Hepatocyte (in vitro differentiated cells): ENCODE data around the gene SMIM10L2A. TPM values are rescaled to one million over a fixed set of nuclear protein-coding genes. Genes with fewer than 3 reads are reported as not detected.

Experiments used
- DNase-seq: peaks from one replicate; pipeline ENCODE4 v3.0.0-alpha.2; 2016; ENCODE audit warnings: low spot score
- H2AFZ ChIP-seq: fragments of 200-600 bp; sonication (generic); 2 replicates; pipeline ENCODE4 v1.6.0; 2016; ENCODE audit warnings: antibody characterized with exemption, mild to moderate bottlenecking
- H3K27ac ChIP-seq: fragments of 200-600 bp; sonication (generic); 2 replicates; pipeline ENCODE4 v1.5.1; 2016; ENCODE audit warnings: mild to moderate bottlenecking
- H3K27me3 ChIP-seq: fragments of 200-600 bp; sonication (generic); 2 replicates; pipeline ENCODE4 v1.6.1; 2016
- H3K36me3 ChIP-seq: fragments of 200-600 bp; sonication (generic); replicated peaks from 2 replicates; pipeline ENCODE4 v1.5.1; 2016; ENCODE audit warnings: low read depth; ENCODE audit not compliant: insufficient read depth
- H3K4me1 ChIP-seq: fragments of 200-600 bp; sonication (generic); 2 replicates; pipeline ENCODE4 v1.5.1; 2016; ENCODE audit warnings: mild to moderate bottlenecking, moderate library complexity; ENCODE audit not compliant: insufficient read depth
- H3K4me2 ChIP-seq: fragments of 200-600 bp; sonication (generic); 2 replicates; pipeline ENCODE4 v1.6.0; 2016
- H3K4me3 ChIP-seq: fragments of 200-600 bp; sonication (generic); 2 replicates; pipeline ENCODE4 v1.5.1; 2016; ENCODE audit warnings: mild to moderate bottlenecking
- H3K79me2 ChIP-seq: fragments of 200-600 bp; sonication (generic); 2 replicates; pipeline ENCODE4 v1.6.0; 2017; ENCODE audit warnings: mild to moderate bottlenecking
- H3K9me2 ChIP-seq: fragments of 200-600 bp; sonication (generic); replicated peaks from 2 replicates; pipeline ENCODE4 v1.6.0; 2017; ENCODE audit warnings: mild to moderate bottlenecking; ENCODE audit not compliant: insufficient read depth
- H3K9me3 ChIP-seq: fragments of 200-600 bp; sonication (generic); 2 replicates; pipeline ENCODE4 v1.5.1; 2016; ENCODE audit warnings: low read depth, mild to moderate bottlenecking
- H4K20me1 ChIP-seq: fragments of 200-600 bp; sonication (generic); 2 replicates; pipeline ENCODE4 v1.6.0; 2016; ENCODE audit warnings: mild to moderate bottlenecking; ENCODE audit not compliant: insufficient read depth, poor library complexity, severe bottlenecking
- CTCF ChIP-seq: fragments of 200-600 bp; sonication (generic); IDR thresholded peaks from 2 replicates; pipeline ENCODE4 v1.5.1; 2016; ENCODE audit warnings: antibody characterized with exemption, mild to moderate bottlenecking; ENCODE audit not compliant: poor library complexity
- EZH2 ChIP-seq: fragments of 200-600 bp; sonication (generic); IDR thresholded peaks from 2 replicates; pipeline ENCODE4 v1.6.1; 2016; ENCODE audit warnings: antibody characterized with exemption, mild to moderate bottlenecking, borderline replicate concordance
- EZH2phosphoT487 ChIP-seq: fragments of 200-600 bp; sonication (generic); IDR thresholded peaks from one replicate; pipeline ENCODE4 v1.6.1; 2018; ENCODE audit warnings: antibody characterized with exemption, mild to moderate bottlenecking, low read depth, moderate library complexity; ENCODE audit not compliant: unreplicated experiment, severe bottlenecking
- WGBS: methylation state at CpG from one replicate; pipeline ENCODE4 v1.1.6; 2016; ENCODE audit warnings: low lambda C conversion rate; ENCODE audit errors: missing lambda C conversion rate; 5-methylcytosine and 5-hydroxymethylcytosine counted together
- polyA plus RNA-seq: library from polyadenylated mRNA; unstranded; fragments of >200 nt; fragmentation: Nextera tagmentation; extraction: Ambion mirVana; gene quantifications from 2 replicates; pipeline ENCODE4 v1.2.1, GENCODE V29; 2016
- total RNA-seq: library from RNA; depleted of rRNA; stranded (reverse); fragments of >200 nt; gene quantifications from 2 replicates; pipeline ENCODE4 v1.2.3, GENCODE V29; 2014

SMIM10L2A gene
- total and polyA plus RNA-seq, 2 experiments from 2014 or later, result 5.0 to 7.0 TPM

GRCh38 chrX:135433531-135434257 is 11.9 kb downstream of the SMIM10L2A start:
- 96% methylated on average over 32 of the region's 37 CpGs for WGBS
- H3K27me3 ChIP-seq, result no peaks in the 10 kb centered on the region
- no peak for DNase-seq
- no peak overlapping the region for H3K27ac ChIP-seq
- H3K9me2 ChIP-seq, result no peaks in the 10 kb centered on the region
- H3K4me3 ChIP-seq, result no peak overlapping the region
- no peaks in the 10 kb centered on the region for H3K4me1 ChIP-seq
- TF ChIP-seq EZH2phosphoT487 (no peak), CTCF (no peak), EZH2 (no peak)
- no peak overlapping the region for H3K4me2 ChIP-seq
- H2AFZ ChIP-seq, result no peak overlapping the region
- no peaks in the 10 kb centered on the region for H3K79me2 ChIP-seq
- no peaks in the 10 kb centered on the region for H4K20me1 ChIP-seq
- no peaks in the 10 kb centered on the region for H3K36me3 ChIP-seq
- H3K9me3 ChIP-seq, result no peaks in the 10 kb centered on the region

DNA sequence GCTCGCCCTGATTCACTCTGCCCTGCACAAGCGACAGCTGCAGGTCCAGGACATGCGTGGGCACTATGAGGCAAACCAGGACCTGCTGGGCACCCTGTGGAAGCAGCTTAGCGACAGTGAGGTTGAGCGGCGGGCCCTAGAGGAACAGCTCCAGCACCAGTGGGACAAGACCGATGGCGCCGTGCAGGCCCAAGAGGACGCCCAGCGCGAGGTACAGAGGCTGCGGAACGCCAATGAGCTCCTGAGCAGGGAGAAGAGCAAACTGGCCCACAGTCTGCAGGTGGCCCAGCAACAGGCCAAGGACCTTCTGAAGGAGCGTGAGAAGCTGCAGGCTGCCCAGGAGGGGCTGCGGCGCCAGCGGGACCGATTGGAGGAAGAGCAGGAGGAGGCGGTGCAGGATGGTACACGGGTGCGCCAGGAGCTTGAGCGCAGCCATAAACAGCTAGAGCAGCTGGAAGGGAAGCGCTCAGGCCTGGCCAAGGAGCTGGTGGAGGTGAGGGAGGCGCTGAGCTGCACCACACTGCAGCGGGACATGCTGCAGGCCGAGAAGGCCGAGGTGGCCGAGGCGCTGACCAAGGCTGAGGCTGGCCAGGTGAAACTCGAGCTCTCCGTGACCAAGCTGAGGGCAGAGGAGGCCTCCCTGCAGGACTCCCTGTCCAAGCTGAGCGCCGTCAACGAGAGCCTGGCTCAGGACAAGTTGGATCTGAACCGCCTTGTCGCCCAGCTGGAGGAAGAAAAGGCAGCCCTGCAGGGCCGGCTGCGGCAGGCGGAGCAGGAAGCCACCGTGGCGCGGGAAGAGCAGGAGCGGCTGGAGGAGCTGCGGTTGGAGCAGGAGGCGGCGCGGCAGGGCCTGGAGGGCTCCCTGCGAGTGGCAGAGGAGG is 12.8 kb downstream of the SMIM10L2A start:
- Histone ChIP-seq H3K4me1 (no peaks in the 10 kb centered on the region), H3K27me3 (no peaks in the 10 kb centered on the region), H3K9me3 (no peaks in the 10 kb centered on the region), H3K9me2 (no peaks in the 10 kb centered on the region), H3K36me3 (no peaks in the 10 kb centered on the region), H3K27ac (no peak overlapping the region), H4K20me1 (no peaks in the 10 kb centered on the region), H3K4me3 (no peak overlapping the region), H3K79me2 (no peaks in the 10 kb centered on the region), H2AFZ (no peak overlapping the region), H3K4me2 (no peak overlapping the region)
- no peak for DNase-seq
- 90% methylated on average over 48 of the region's 49 CpGs for WGBS
- TF ChIP-seq EZH2phosphoT487 (no peak), CTCF (no peak), EZH2 (no peak)

GRCh38 chrX:135435139-135435922 is 13.6 kb downstream of the SMIM10L2A start:
- Histone ChIP-seq H3K36me3 (no peaks in the 10 kb centered on the region), H3K27ac (no peak overlapping the region), H3K9me3 (no peaks in the 10 kb centered on the region), H3K4me3 (no peak overlapping the region), H3K4me1 (no peaks in the 10 kb centered on the region), H3K79me2 (no peaks in the 10 kb centered on the region), H4K20me1 (no peaks in the 10 kb centered on the region), H3K9me2 (no peaks in the 10 kb centered on the region), H2AFZ (no peak overlapping the region), H3K27me3 (no peaks in the 10 kb centered on the region), H3K4me2 (no peak overlapping the region)
- no peak for DNase-seq
- TF ChIP-seq EZH2 (no peak), CTCF (no peak), EZH2phosphoT487 (no peak)
- WGBS, result 93% methylated on average over 31 of the region's 31 CpGs
